ENCODE results near the gene MAML1. TPM values are rescaled to one million over a fixed set of nuclear protein-coding genes. Genes with fewer than 3 reads are reported as not detected.

The MAML1 gene
- total RNA-seq, 1 donor from 2014 or later: 29.1 TPM

DNA sequence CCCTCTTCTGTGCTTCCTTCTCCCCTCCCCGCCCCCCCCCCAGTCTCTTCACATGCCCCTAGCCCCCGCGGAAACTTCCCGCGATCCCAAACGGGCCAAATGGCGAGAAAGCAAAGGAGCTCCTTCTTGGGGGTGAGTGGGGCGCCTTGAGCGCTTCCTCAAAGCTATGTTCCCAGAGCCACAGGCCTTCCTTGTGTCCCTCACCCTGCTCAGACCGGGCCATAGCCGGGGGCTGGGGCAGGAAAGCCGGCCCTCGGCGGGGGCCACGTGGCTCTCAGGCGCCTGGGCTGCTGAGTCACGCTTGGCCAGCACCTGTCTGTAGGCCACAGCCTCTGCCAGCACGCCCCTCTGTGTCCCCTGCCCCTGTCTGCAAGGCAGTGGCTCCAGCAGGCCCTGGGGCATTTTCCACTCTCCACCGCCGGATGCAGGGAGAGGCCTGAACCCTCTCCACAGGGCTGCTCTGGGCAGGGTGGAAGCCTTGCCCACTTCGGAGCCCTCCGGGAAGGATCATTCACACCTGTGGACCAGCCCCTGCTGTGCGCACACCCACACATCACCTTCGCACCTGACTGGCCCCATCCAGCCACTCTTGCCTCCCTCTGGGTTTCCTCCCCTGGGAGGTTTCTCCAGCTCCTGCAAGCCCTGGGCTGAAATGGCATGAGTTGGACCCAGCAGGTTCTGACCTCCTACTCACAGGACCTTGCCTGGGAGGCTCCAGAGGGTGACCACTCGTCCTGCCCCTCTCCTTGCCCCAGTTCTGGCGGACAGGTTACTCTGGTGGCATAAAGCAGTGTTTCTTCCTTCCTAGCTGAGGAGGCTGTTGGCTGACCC is 86.9 kb downstream of the MAML1 start:
- Histone ChIP-seq H3K36me3 (no peaks in the 10 kb centered on the region), H3F3A (ENCODE audit: low read depth) (peaks cover 25% of the 10 kb centered on the region), H4K20me1 (ENCODE audit: low read depth) (peaks cover 31% of the 10 kb centered on the region), H3K9ac (no peak overlapping the region), H3K4me2 (peak overlapping the region; percentile 60), H3K9me3 (ENCODE audit: low read depth) (no peaks in the 10 kb centered on the region), H3K4me3 (peak overlapping the region; percentile 27), H3K79me2 (ENCODE audit: low read depth) (peaks cover 21% of the 10 kb centered on the region), H3K4me1 (peaks cover 26% of the 10 kb centered on the region), H3K27me3 (peaks cover 34% of the 10 kb centered on the region), H2AFZ (replicated peaks) (no peak overlapping the region), H3K27ac (no peak overlapping the region)
- TF ChIP-seq, protein P1, sequence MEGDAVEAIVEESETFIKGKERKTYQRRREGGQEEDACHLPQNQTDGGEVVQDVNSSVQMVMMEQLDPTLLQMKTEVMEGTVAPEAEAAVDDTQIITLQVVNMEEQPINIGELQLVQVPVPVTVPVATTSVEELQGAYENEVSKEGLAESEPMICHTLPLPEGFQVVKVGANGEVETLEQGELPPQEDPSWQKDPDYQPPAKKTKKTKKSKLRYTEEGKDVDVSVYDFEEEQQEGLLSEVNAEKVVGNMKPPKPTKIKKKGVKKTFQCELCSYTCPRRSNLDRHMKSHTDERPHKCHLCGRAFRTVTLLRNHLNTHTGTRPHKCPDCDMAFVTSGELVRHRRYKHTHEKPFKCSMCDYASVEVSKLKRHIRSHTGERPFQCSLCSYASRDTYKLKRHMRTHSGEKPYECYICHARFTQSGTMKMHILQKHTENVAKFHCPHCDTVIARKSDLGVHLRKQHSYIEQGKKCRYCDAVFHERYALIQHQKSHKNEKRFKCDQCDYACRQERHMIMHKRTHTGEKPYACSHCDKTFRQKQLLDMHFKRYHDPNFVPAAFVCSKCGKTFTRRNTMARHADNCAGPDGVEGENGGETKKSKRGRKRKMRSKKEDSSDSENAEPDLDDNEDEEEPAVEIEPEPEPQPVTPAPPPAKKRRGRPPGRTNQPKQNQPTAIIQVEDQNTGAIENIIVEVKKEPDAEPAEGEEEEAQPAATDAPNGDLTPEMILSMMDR (IDR thresholded peaks at IDR 0.05): no peak
- TF ChIP-seq EZH2 (IDR thresholded peaks at IDR 0.05) (no peak), EZH2phosphoT487 (IDR thresholded peaks at IDR 0.05) (no peak)
- H3K4me3 Mint-ChIP-seq: peak overlapping the region; percentile 84
- H3K36me3 Mint-ChIP-seq: peaks cover 16% of the 10 kb centered on the region
- peaks cover 38% of the 10 kb centered on the region for H3K4me1 Mint-ChIP-seq
- DNase-seq (ENCODE audit: low spot score): peak; percentile 58
- H3K9me3 Mint-ChIP-seq: peaks cover 4% of the 10 kb centered on the region
- peak overlapping the region; percentile 69 for H3K27ac Mint-ChIP-seq
- H3K27me3 Mint-ChIP-seq (ENCODE audit: insufficient read depth, low read depth): peaks cover 13% of the 10 kb centered on the region

DNA sequence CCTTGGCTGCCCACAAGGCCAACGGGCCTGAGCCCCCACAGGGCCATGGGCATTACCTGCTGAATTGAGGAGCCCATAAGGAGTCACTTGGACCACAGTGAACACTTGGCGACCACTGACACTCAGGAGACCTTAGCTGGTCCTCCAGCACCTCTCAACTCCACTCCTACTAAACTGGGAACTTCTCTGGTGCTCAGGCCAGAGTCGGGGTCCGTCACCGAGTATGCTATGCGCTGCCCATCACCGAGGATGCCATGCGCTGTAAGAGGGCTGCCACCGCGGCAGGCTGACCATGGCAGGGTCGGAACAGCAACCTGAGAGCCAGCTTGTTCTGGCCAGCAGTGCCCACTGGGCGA is 87.5 kb downstream of the MAML1 start:
- Histone ChIP-seq H3K27ac (no peak overlapping the region), H3K9me3 (ENCODE audit: low read depth) (no peaks in the 10 kb centered on the region), H3K79me2 (ENCODE audit: low read depth) (peaks cover 21% of the 10 kb centered on the region), H3K36me3 (no peaks in the 10 kb centered on the region), H3K9ac (no peak overlapping the region), H3K4me2 (peak overlapping the region; percentile 92), H3K4me1 (peaks cover 26% of the 10 kb centered on the region), H4K20me1 (ENCODE audit: low read depth) (peaks cover 31% of the 10 kb centered on the region), H3K4me3 (peak overlapping the region; percentile 89), H3K27me3 (peaks cover 34% of the 10 kb centered on the region), H3F3A (ENCODE audit: low read depth) (peaks cover 25% of the 10 kb centered on the region), H2AFZ (replicated peaks) (no peak overlapping the region)
- H3K27ac Mint-ChIP-seq: peak overlapping the region; percentile 69
- H3K27me3 Mint-ChIP-seq (ENCODE audit: insufficient read depth, low read depth): peaks cover 16% of the 10 kb centered on the region
- H3K4me3 Mint-ChIP-seq: peak overlapping the region; percentile 84
- no peak for DNase-seq (ENCODE audit: low spot score)
- H3K36me3 Mint-ChIP-seq: peaks cover 16% of the 10 kb centered on the region
- H3K9me3 Mint-ChIP-seq: peaks cover 4% of the 10 kb centered on the region
- TF ChIP-seq EZH2 (IDR thresholded peaks at IDR 0.05) (no peak), EZH2phosphoT487 (IDR thresholded peaks at IDR 0.05) (no peak)
- TF ChIP-seq, protein P1 (IDR thresholded peaks at IDR 0.05): no peak
- H3K4me1 Mint-ChIP-seq: peaks cover 38% of the 10 kb centered on the region

GRCh38 chr5:179820483-179821297 is 88.1 kb downstream of the MAML1 start, which contains the start of gene SQSTM1:
Gene SQSTM1, plus strand, starts transcription at chr5:179820905. Its CDS starts 32 bp downstream, at chr5:179820937.
- Histone ChIP-seq H3K36me3 (no peaks in the 10 kb centered on the region), H2AFZ (replicated peaks) (no peak within 1 kb of the TSS), H3K4me3 (peak within 1 kb of the TSS; percentile 89), H3K9ac (peak within 1 kb of the TSS; percentile 61), H3K4me1 (peaks cover 26% of the 10 kb centered on the region), H3F3A (ENCODE audit: low read depth) (peaks cover 25% of the 10 kb centered on the region), H3K9me3 (ENCODE audit: low read depth) (no peaks in the 10 kb centered on the region), H3K79me2 (ENCODE audit: low read depth) (peaks cover 21% of the 10 kb centered on the region), H4K20me1 (ENCODE audit: low read depth) (peaks cover 33% of the 10 kb centered on the region), H3K4me2 (peak within 1 kb of the TSS; percentile 92), H3K27me3 (peaks cover 32% of the 10 kb centered on the region), H3K27ac (no peak within 1 kb of the TSS)
- H3K4me1 Mint-ChIP-seq: peaks cover 38% of the 10 kb centered on the region
- H3K27me3 Mint-ChIP-seq (ENCODE audit: insufficient read depth, low read depth): peaks cover 16% of the 10 kb centered on the region
- peaks cover 14% of the 10 kb centered on the region for H3K36me3 Mint-ChIP-seq
- TF ChIP-seq, protein P1 (IDR thresholded peaks at IDR 0.05): peak; percentile 21
- TF ChIP-seq EZH2phosphoT487 (IDR thresholded peaks at IDR 0.05) (no peak), EZH2 (IDR thresholded peaks at IDR 0.05) (peak; percentile 35)
- H3K4me3 Mint-ChIP-seq: peak within 1 kb of the TSS; percentile 95
- peaks cover 2% of the 10 kb centered on the region for H3K9me3 Mint-ChIP-seq
- peak within 1 kb of the TSS; percentile 69 for H3K27ac Mint-ChIP-seq
- peak; percentile 92 for DNase-seq (ENCODE audit: low spot score)

All from neural progenitor cell (in vitro differentiated cells).